Measurements from ENCODE around the gene PGBD5. TPM values are rescaled to one million over a fixed set of nuclear protein-coding genes. Genes with fewer than 3 reads are reported as not detected.

PGBD5 gene
- total and polyA plus RNA-seq, 9 of the 15 experiments (the other 6 are each of a cell fraction or from before 2014, with no cell fraction given), result under 0.01 to 0.40 (median 0.10) TPM; not detected in 3

DNA sequence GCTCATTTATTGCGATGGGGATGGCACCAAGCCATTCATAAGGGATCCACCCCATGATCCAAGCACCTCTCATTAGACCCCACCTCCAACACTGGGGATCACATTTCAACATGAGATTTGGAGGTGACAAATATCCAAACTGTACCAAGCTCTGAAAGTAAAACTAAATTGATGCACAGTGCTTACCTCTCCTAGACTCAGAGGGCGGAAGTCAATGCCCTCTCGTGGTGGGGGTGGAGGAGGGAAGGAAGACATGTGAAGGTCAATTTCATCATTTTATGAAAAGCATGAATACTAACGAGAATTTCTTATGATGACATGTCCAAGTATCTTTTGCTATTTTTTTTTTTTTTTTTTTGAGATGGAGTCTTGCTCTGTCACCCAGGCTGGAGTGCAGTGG, 120.0 kb downstream of the PGBD5 start:
- Histone ChIP-seq H3K9me3 (replicated peaks; ENCODE audit: control insufficient read depth, insufficient read depth, low read depth, low read length) (no peaks in the 10 kb centered on the region), H3K9me1 (ENCODE audit: control insufficient read depth, insufficient read depth, low read length) (no peaks in the 10 kb centered on the region), H3K4me3 (no peak overlapping the region), H3K36me3 (ENCODE audit: control insufficient read depth, insufficient read depth, low read length) (no peaks in the 10 kb centered on the region), H3K4me1 (replicated peaks in 1 of 2; ENCODE audit: control insufficient read depth in 2 of 2, insufficient read depth in 2 of 2, low read length in 2 of 2) (no peaks in the 10 kb centered on the region), H3K9ac (ENCODE audit: insufficient read depth in 1 of 2, low read depth in 2 of 2, low read length in 2 of 2) (no peak overlapping the region), H3K27me3 (ENCODE audit: control insufficient read depth in 2 of 2, insufficient read depth in 2 of 2, low read length in 2 of 2) (peaks cover 42 to 59% of the 10 kb centered on the region in 2 experiments), H3K79me2 (ENCODE audit: control insufficient read depth, insufficient read depth, low read length) (no peaks in the 10 kb centered on the region), H2AFZ (ENCODE audit: low read depth, low read length) (no peak overlapping the region), H3K4me2 (ENCODE audit: insufficient read depth, low read length) (no peak overlapping the region), H3K27ac (ENCODE audit: extremely low read depth, low read depth, low read length) (no peak overlapping the region), H4K20me1 (replicated peaks; ENCODE audit: control insufficient read depth, insufficient read depth, low read length) (0 out of 2 replicates have a peak, but pooled peaks cover 3% of the 10 kb centered on the region)
- intact Hi-C loops (cut with micrococcal nuclease) (no loop called here), in situ Hi-C loops (cut with MboI) (loop anchor here (10.0 to 25.0 kb wide), 2 partner anchors 594 to 1051 kb away; no protein-coding TSS in a partner anchor)
- FAIRE-seq (no peak), ATAC-seq (peak; percentile 25; the same call in 1 of the 3 replicates), DNase-seq (ENCODE audit: extremely low read depth in 1 of 4, low spot score in 3 of 4) (no peak)
- WGBS (ENCODE audit: insufficient coverage, low coverage, missing lambda C conversion rate), result 8% methylated on average over 4 of the region's 4 CpGs
- ChIA-PET POLR2A (interaction anchor here (0.6 to 1.3 kb wide), 2 partner anchors 8 to 647 kb away, joined by 4 to 5 read pairs; no protein-coding TSS in a partner anchor), CTCF (ENCODE audit: low intra/inter-chr PET ratio) (no interaction called here)
- BruUV-seq (replicated peaks), result no TSS peak
- TF ChIP-seq, protein P1, sequence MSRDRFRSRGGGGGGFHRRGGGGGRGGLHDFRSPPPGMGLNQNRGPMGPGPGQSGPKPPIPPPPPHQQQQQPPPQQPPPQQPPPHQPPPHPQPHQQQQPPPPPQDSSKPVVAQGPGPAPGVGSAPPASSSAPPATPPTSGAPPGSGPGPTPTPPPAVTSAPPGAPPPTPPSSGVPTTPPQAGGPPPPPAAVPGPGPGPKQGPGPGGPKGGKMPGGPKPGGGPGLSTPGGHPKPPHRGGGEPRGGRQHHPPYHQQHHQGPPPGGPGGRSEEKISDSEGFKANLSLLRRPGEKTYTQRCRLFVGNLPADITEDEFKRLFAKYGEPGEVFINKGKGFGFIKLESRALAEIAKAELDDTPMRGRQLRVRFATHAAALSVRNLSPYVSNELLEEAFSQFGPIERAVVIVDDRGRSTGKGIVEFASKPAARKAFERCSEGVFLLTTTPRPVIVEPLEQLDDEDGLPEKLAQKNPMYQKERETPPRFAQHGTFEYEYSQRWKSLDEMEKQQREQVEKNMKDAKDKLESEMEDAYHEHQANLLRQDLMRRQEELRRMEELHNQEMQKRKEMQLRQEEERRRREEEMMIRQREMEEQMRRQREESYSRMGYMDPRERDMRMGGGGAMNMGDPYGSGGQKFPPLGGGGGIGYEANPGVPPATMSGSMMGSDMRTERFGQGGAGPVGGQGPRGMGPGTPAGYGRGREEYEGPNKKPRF (IDR thresholded peaks at IDR 0.05; ENCODE audit: low read depth, low read length), result no peak
- no peak for TF ChIP-seq PHTF2 (CRISPR knock-in tag; IDR thresholded peaks at IDR 0.05)
- no peak for TF ChIP-seq ATF4 (CRISPR knock-in tag; IDR thresholded peaks at IDR 0.05)
- TF ChIP-seq, protein P2, sequence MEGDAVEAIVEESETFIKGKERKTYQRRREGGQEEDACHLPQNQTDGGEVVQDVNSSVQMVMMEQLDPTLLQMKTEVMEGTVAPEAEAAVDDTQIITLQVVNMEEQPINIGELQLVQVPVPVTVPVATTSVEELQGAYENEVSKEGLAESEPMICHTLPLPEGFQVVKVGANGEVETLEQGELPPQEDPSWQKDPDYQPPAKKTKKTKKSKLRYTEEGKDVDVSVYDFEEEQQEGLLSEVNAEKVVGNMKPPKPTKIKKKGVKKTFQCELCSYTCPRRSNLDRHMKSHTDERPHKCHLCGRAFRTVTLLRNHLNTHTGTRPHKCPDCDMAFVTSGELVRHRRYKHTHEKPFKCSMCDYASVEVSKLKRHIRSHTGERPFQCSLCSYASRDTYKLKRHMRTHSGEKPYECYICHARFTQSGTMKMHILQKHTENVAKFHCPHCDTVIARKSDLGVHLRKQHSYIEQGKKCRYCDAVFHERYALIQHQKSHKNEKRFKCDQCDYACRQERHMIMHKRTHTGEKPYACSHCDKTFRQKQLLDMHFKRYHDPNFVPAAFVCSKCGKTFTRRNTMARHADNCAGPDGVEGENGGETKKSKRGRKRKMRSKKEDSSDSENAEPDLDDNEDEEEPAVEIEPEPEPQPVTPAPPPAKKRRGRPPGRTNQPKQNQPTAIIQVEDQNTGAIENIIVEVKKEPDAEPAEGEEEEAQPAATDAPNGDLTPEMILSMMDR (IDR thresholded peaks at IDR 0.05 in 2 of 3, conservative IDR thresholded peaks at IDR 0.05 in 1 of 3; ENCODE audit: insufficient read depth in 2 of 3, low read depth in 1 of 3, low read length in 3 of 3), result peak in 1 of 3 experiments; percentile 42; a peak in 2 of 6 replicates
- no peak for TF ChIP-seq ZNF140 (CRISPR knock-in tag; IDR thresholded peaks at IDR 0.05)
- no peak for TF ChIP-seq SMARCC2 (IDR thresholded peaks at IDR 0.05; ENCODE audit: low read depth)
- TF ChIP-seq ZNF12 (CRISPR knock-in tag; IDR thresholded peaks at IDR 0.05), result no peak
- no peak for TF ChIP-seq POLR2G (IDR thresholded peaks at IDR 0.05; ENCODE audit: low read depth, low read length)
- TF ChIP-seq SREBF2 (CRISPR knock-in tag; IDR thresholded peaks at IDR 0.05), result no peak
- no peak for TF ChIP-seq ETS2 (tag; IDR thresholded peaks at IDR 0.05; ENCODE audit: borderline replicate concordance, poor library complexity, severe bottlenecking)
- TF ChIP-seq CEBPG (CRISPR knock-in tag; IDR thresholded peaks at IDR 0.05), result no peak
- 0 out of 4 replicates have a peak, but pooled peaks of 1 of the 2 experiments have one; percentile 30 for TF ChIP-seq CEBPG (tag; conservative IDR thresholded peaks at IDR 0.05 in 1 of 2, IDR thresholded peaks at IDR 0.05 in 1 of 2)
- TF ChIP-seq CCAR2 (IDR thresholded peaks at IDR 0.05; ENCODE audit: low read depth, low read length), result no peak
- no peak for TF ChIP-seq SREBF1 (IDR thresholded peaks at IDR 0.05; ENCODE audit: borderline replicate concordance, low read depth, low read length)
- no peak for TF ChIP-seq PCBP2 (IDR thresholded peaks at IDR 0.05; ENCODE audit: low read depth, low read length, poor library complexity, severe bottlenecking)
- TF ChIP-seq NONO (IDR thresholded peaks at IDR 0.05; ENCODE audit: low read depth in 2 of 2, low read length in 1 of 2), result no peak

All from K562 (cell line).